Erythroblast (primary cell): ENCODE measurements around the gene PF4V1.

Source experiments
- GATA1 ChIP-seq: IDR thresholded peaks from 2 replicates; pipeline ENCODE4 v1.6.1; 2011; ENCODE audit warnings: low read depth, mild to moderate bottlenecking, control low read depth, low read length, moderate library complexity
- POLR2A ChIP-seq: IDR thresholded peaks from 2 replicates; pipeline ENCODE4 v1.6.1; 2011; ENCODE audit warnings: mild to moderate bottlenecking, low read length

- TF ChIP-seq POLR2A (no peak), GATA1 (no peak)
Observed at GRCh38 chr4:73862322-73862721, 9.2 kb downstream of the PF4V1 start.
